Liver (tissue), 9 donors: Measurements from ENCODE around the gene ERICH2. TPM values are rescaled to one million over a fixed set of nuclear protein-coding genes. Genes with fewer than 3 reads are reported as not detected.

Source experiments
- DNase-seq: peaks from one replicate; pipeline ENCODE4 v3.0.0-alpha.2; 2017; ENCODE audit warnings: low spot score
- H3K27ac ChIP-seq, 2 donors: one replicate each; pipeline ENCODE4 v1.7.0; 2013; ENCODE audit warnings: inconsistent platforms in 2 of 2, low read length in 2 of 2, control low read depth in 1 of 2, low read depth in 1 of 2, mild to moderate bottlenecking in 1 of 2
- H3K27me3 ChIP-seq, 4 donors: one replicate each; pipeline versions ENCODE4 v1.6.1 to v1.7.0; 2013; ENCODE audit warnings: low read length in 3 of 4, inconsistent platforms in 1 of 4, mild to moderate bottlenecking in 1 of 4, moderate library complexity in 1 of 4; ENCODE audit not compliant: control insufficient read depth in 4 of 4, insufficient read depth in 4 of 4
- H3K36me3 ChIP-seq, 4 donors: one replicate each; pipeline versions ENCODE4 v1.6.1 to v1.7.0; 2013; ENCODE audit warnings: low read length in 3 of 4, mild to moderate bottlenecking in 3 of 4, low read depth in 1 of 4, moderate library complexity in 1 of 4; ENCODE audit not compliant: control insufficient read depth in 4 of 4, insufficient read depth in 3 of 4
- H3K4me1 ChIP-seq, 4 donors: one replicate each; pipeline versions ENCODE4 v1.6.1 to v1.7.0; 2013; ENCODE audit warnings: low read length in 3 of 4, mild to moderate bottlenecking in 3 of 4, moderate library complexity in 1 of 4; ENCODE audit not compliant: control insufficient read depth in 4 of 4, insufficient read depth in 4 of 4
- H3K4me3 ChIP-seq, 3 donors: one replicate each; pipeline versions ENCODE4 v1.6.1 to v1.7.0; 2013; ENCODE audit warnings: low read length in 3 of 3, control low read depth in 1 of 3, low read depth in 1 of 3, mild to moderate bottlenecking in 1 of 3
- H3K9ac ChIP-seq, 2 donors: one replicate each; pipeline ENCODE4 v1.7.0; 2013; ENCODE audit warnings: low read length in 2 of 2, mild to moderate bottlenecking in 2 of 2, moderate library complexity in 2 of 2, control low read depth in 1 of 2, low read depth in 1 of 2
- H3K9me3 ChIP-seq, 4 donors: one replicate each; pipeline versions ENCODE4 v1.6.1 to v1.7.0; 2013; ENCODE audit warnings: low read length in 3 of 4; ENCODE audit not compliant: control insufficient read depth in 4 of 4
- EGR1 ChIP-seq, 2 donors: IDR thresholded peaks; 2 replicates each; pipeline ENCODE4 v1.6.1; 2016 to 2018; ENCODE audit warnings: antibody characterized with exemption in 2 of 2, low read depth in 2 of 2
- FOXA1 ChIP-seq: IDR thresholded peaks from 2 replicates; pipeline ENCODE4 v1.6.1; 2016; ENCODE audit warnings: antibody characterized with exemption
- FOXA2 ChIP-seq: IDR thresholded peaks from 2 replicates; pipeline ENCODE4 v1.6.1; 2016; ENCODE audit warnings: antibody characterized with exemption
- HNF4A ChIP-seq, 2 donors: conservative IDR thresholded peaks; 2 replicates each; pipeline ENCODE4 v1.6.1; 2016; ENCODE audit warnings: antibody characterized with exemption in 2 of 2, mild to moderate bottlenecking in 2 of 2
- HNF4G ChIP-seq: IDR thresholded peaks from 2 replicates; pipeline ENCODE4 v1.6.1; 2016; ENCODE audit warnings: antibody characterized with exemption
- JUND ChIP-seq, 2 donors: IDR thresholded peaks; 2 replicates each; pipeline ENCODE4 v1.6.1; 2016; ENCODE audit warnings: antibody characterized with exemption in 2 of 2
- NR2F2 ChIP-seq: IDR thresholded peaks from 2 replicates; pipeline ENCODE4 v1.6.1; 2016; ENCODE audit warnings: antibody characterized with exemption
- RAD21 ChIP-seq, 2 donors: IDR thresholded peaks; 2 replicates each; pipeline ENCODE4 v1.6.1; 2016; ENCODE audit warnings: antibody characterized with exemption in 2 of 2, mild to moderate bottlenecking in 2 of 2
- RXRA ChIP-seq, 2 donors: IDR thresholded peaks; 2 replicates each; pipeline ENCODE4 v1.6.1; 2017 to 2018; ENCODE audit warnings: antibody characterized with exemption in 2 of 2, mild to moderate bottlenecking in 1 of 2
- SP1 ChIP-seq: IDR thresholded peaks from 2 replicates; pipeline ENCODE4 v1.6.1; 2018; ENCODE audit warnings: antibody characterized with exemption, mild to moderate bottlenecking
- TAF1 ChIP-seq: conservative IDR thresholded peaks from 2 replicates; pipeline ENCODE4 v1.6.1; 2016; ENCODE audit warnings: antibody characterized with exemption, mild to moderate bottlenecking
- YY1 ChIP-seq: IDR thresholded peaks from 2 replicates; pipeline ENCODE4 v1.6.1; 2016; ENCODE audit warnings: antibody characterized with exemption, mild to moderate bottlenecking
- WGBS: extraction: QIAGEN DNeasy Blood & Tissue Kit; methylation state at CpG from one replicate; pipeline ENCODE4 v1.1.7; 2013; 5-methylcytosine and 5-hydroxymethylcytosine counted together
- polyA plus RNA-seq, 2 donors: library from polyadenylated mRNA; stranded (reverse) in 1 of 2; unstranded in 1 of 2; fragments of 200-250 nt in 1 of 2; fragments of >200 nt in 1 of 2; fragmentation: Nextera tagmentation in 1 of 2; extraction: Ambion mirVana in 1 of 2; gene quantifications; one replicate each; pipeline versions ENCODE4 v1.2.1 to v1.2.3, GENCODE V29; 2013 to 2015
- total RNA-seq, 2 donors: library from RNA; depleted of rRNA; stranded (reverse); fragments of >200 nt; gene quantifications; one replicate each; pipeline ENCODE4 v1.2.3, GENCODE V29; 2014
- TF ChIP-seq, protein P1 (sequence below): IDR thresholded peaks from 2 replicates; pipeline ENCODE4 v1.6.1; 2016; ENCODE audit warnings: antibody characterized with exemption
- TF ChIP-seq, protein P2 (sequence below): IDR thresholded peaks from 2 replicates; pipeline ENCODE4 v1.6.1; 2016; ENCODE audit warnings: antibody characterized with exemption
- TF ChIP-seq, protein P3 (sequence below): IDR thresholded peaks from 2 replicates; pipeline ENCODE4 v1.6.1; 2016; ENCODE audit warnings: antibody characterized with exemption
- TF ChIP-seq, protein P4 (sequence below): fragments of 150-350 bp; IDR thresholded peaks from 2 replicates; pipeline ENCODE4 v1.5.1; 2017; ENCODE audit warnings: improper control_type of control experiment, low read depth, low read length; ENCODE audit not compliant: missing input control
- TF ChIP-seq, protein P5 (sequence below): IDR thresholded peaks from 2 replicates; pipeline ENCODE4 v1.6.1; 2016; ENCODE audit warnings: antibody characterized with exemption, mild to moderate bottlenecking
- donor health status: healthy.
- donor health status: healthy.
- donor health status: healthy.
- donor health status: healthy.
- donor health status: healthy.

The ERICH2 gene
- total and polyA plus RNA-seq, 4 donors, result 0.39 to 3.0 (median 0.42) TPM; not detected in 1

DNA sequence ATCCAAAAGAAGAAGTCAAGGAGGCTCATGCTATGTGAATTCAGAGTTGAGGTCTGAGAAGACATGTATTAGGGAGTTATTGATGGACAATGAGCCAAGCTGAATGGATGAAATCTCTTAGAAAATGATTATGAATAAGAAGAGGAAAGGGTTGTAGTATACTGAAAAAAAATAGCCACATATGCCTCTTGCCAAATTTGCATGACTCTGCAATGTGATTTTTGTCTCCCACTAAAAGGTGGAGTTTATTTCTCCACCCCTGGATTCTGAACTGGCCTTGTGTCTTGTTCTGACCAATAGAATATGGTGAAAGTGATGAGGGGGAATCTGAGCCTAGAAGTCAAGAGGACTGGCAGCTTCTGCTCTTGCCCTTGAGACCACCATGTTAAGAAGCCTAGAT, 8.6 kb upstream of the ERICH2 start:
- H3K9ac ChIP-seq, result no peak overlapping the region
- no peak overlapping the region for H3K4me3 ChIP-seq
- TF ChIP-seq FOXA2, result no peak
- TF ChIP-seq, protein P1, sequence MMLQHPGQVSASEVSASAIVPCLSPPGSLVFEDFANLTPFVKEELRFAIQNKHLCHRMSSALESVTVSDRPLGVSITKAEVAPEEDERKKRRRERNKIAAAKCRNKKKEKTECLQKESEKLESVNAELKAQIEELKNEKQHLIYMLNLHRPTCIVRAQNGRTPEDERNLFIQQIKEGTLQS, result no peak
- no peak for TF ChIP-seq NR2F2
- TF ChIP-seq RAD21 (IDR thresholded peaks at IDR 0.05), result no peak
- no peak for TF ChIP-seq RXRA (IDR thresholded peaks at IDR 0.05)
- H3K4me1 ChIP-seq, result peaks cover 0 to 2% (median 1%) of the 10 kb centered on the region in 4 donors
- H3K27me3 ChIP-seq, result no peaks in the 10 kb centered on the region
- H3K27ac ChIP-seq, result no peak overlapping the region
- no peaks in the 10 kb centered on the region for H3K36me3 ChIP-seq
- no peak for DNase-seq
- H3K9me3 ChIP-seq, result no peaks in the 10 kb centered on the region

DNA sequence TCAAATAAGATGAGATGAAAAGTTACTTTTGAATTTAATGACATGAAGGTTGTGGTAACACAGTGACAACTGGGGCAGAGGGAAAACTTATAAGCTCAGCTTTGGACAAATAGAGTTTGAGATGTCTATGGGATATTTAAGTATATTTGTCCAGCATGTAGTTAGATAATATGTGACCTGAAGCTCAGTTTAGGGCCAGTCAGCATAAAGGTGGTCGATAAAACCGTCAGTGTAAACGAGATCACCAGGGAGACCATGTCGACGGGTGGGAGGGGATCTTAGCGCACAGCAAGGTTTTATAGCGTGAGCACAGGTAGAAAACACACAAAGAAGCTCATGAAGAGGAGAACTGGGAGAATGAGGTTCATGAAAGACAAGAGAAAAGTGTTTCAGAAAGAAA, 7.4 kb upstream of the ERICH2 start:
- Histone ChIP-seq H3K27me3 (no peaks in the 10 kb centered on the region), H3K9ac (no peak overlapping the region), H3K27ac (no peak overlapping the region), H3K9me3 (no peaks in the 10 kb centered on the region), H3K4me1 (peaks cover 0 to 2% (median 1%) of the 10 kb centered on the region in 4 donors), H3K4me3 (no peak overlapping the region), H3K36me3 (no peaks in the 10 kb centered on the region)
- no peak for DNase-seq
- 78% methylated on average over 7 of the region's 7 CpGs for WGBS
- no peak for TF ChIP-seq RXRA (IDR thresholded peaks at IDR 0.05)
- no peak for TF ChIP-seq TAF1
- no peak for TF ChIP-seq FOXA1
- no peak for TF ChIP-seq YY1
- TF ChIP-seq, protein P2, sequence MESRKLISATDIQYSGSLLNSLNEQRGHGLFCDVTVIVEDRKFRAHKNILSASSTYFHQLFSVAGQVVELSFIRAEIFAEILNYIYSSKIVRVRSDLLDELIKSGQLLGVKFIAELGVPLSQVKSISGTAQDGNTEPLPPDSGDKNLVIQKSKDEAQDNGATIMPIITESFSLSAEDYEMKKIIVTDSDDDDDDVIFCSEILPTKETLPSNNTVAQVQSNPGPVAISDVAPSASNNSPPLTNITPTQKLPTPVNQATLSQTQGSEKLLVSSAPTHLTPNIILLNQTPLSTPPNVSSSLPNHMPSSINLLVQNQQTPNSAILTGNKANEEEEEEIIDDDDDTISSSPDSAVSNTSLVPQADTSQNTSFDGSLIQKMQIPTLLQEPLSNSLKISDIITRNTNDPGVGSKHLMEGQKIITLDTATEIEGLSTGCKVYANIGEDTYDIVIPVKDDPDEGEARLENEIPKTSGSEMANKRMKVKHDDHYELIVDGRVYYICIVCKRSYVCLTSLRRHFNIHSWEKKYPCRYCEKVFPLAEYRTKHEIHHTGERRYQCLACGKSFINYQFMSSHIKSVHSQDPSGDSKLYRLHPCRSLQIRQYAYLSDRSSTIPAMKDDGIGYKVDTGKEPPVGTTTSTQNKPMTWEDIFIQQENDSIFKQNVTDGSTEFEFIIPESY, result no peak
- no peak for TF ChIP-seq JUND (IDR thresholded peaks at IDR 0.05)
- no peak for TF ChIP-seq EGR1 (IDR thresholded peaks at IDR 0.05; ENCODE audit: low read depth in 2 of 2)
- no peak for TF ChIP-seq FOXA2
- no peak for TF ChIP-seq HNF4G
- TF ChIP-seq, protein P3, sequence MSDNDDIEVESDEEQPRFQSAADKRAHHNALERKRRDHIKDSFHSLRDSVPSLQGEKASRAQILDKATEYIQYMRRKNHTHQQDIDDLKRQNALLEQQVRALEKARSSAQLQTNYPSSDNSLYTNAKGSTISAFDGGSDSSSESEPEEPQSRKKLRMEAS, result no peak
- TF ChIP-seq, protein P1, result no peak

DNA sequence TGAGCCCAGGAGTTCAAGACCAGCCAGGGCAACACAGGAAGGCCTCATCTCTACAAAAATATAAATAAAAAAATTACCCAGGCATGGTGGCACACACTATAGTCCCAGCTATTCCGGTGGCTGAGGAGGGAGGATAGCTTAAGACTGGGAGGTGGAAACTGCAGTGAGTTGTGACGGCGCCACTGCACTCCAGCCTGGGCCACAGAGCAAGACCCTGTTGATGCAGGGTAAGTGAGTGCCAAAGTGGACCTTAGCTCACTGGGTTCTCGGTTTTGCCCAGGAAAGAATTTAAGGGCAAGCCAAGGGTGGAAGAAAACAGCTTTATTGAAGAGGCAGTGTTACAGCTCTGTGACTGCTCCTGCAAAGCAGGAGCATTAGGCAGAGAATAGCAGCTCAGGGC, 6.9 kb upstream of the ERICH2 start:
- 96% methylated on average over 4 of the region's 4 CpGs for WGBS
- Histone ChIP-seq H3K4me3 (no peak overlapping the region), H3K9ac (no peak overlapping the region), H3K27ac (no peak overlapping the region), H3K27me3 (no peaks in the 10 kb centered on the region), H3K36me3 (no peaks in the 10 kb centered on the region), H3K9me3 (no peaks in the 10 kb centered on the region), H3K4me1 (peaks cover 0 to 2% (median 1%) of the 10 kb centered on the region in 4 donors)
- DNase-seq, result no peak
- TF ChIP-seq SP1, result no peak
- TF ChIP-seq RXRA (IDR thresholded peaks at IDR 0.05), result no peak
- TF ChIP-seq, protein P4, sequence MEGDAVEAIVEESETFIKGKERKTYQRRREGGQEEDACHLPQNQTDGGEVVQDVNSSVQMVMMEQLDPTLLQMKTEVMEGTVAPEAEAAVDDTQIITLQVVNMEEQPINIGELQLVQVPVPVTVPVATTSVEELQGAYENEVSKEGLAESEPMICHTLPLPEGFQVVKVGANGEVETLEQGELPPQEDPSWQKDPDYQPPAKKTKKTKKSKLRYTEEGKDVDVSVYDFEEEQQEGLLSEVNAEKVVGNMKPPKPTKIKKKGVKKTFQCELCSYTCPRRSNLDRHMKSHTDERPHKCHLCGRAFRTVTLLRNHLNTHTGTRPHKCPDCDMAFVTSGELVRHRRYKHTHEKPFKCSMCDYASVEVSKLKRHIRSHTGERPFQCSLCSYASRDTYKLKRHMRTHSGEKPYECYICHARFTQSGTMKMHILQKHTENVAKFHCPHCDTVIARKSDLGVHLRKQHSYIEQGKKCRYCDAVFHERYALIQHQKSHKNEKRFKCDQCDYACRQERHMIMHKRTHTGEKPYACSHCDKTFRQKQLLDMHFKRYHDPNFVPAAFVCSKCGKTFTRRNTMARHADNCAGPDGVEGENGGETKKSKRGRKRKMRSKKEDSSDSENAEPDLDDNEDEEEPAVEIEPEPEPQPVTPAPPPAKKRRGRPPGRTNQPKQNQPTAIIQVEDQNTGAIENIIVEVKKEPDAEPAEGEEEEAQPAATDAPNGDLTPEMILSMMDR, result no peak
- TF ChIP-seq, protein P2, result no peak
- no peak for TF ChIP-seq HNF4A (conservative IDR thresholded peaks at IDR 0.05)
- TF ChIP-seq, protein P3, result no peak
- TF ChIP-seq EGR1 (IDR thresholded peaks at IDR 0.05; ENCODE audit: low read depth in 2 of 2), result no peak
- TF ChIP-seq, protein P5, sequence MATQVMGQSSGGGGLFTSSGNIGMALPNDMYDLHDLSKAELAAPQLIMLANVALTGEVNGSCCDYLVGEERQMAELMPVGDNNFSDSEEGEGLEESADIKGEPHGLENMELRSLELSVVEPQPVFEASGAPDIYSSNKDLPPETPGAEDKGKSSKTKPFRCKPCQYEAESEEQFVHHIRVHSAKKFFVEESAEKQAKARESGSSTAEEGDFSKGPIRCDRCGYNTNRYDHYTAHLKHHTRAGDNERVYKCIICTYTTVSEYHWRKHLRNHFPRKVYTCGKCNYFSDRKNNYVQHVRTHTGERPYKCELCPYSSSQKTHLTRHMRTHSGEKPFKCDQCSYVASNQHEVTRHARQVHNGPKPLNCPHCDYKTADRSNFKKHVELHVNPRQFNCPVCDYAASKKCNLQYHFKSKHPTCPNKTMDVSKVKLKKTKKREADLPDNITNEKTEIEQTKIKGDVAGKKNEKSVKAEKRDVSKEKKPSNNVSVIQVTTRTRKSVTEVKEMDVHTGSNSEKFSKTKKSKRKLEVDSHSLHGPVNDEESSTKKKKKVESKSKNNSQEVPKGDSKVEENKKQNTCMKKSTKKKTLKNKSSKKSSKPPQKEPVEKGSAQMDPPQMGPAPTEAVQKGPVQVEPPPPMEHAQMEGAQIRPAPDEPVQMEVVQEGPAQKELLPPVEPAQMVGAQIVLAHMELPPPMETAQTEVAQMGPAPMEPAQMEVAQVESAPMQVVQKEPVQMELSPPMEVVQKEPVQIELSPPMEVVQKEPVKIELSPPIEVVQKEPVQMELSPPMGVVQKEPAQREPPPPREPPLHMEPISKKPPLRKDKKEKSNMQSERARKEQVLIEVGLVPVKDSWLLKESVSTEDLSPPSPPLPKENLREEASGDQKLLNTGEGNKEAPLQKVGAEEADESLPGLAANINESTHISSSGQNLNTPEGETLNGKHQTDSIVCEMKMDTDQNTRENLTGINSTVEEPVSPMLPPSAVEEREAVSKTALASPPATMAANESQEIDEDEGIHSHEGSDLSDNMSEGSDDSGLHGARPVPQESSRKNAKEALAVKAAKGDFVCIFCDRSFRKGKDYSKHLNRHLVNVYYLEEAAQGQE, result no peak
- TF ChIP-seq NR2F2, result no peak
- TF ChIP-seq RAD21 (IDR thresholded peaks at IDR 0.05), result no peak
